ENCODE results near the gene KCNMA1.

Gene KCNMA1

DNA sequence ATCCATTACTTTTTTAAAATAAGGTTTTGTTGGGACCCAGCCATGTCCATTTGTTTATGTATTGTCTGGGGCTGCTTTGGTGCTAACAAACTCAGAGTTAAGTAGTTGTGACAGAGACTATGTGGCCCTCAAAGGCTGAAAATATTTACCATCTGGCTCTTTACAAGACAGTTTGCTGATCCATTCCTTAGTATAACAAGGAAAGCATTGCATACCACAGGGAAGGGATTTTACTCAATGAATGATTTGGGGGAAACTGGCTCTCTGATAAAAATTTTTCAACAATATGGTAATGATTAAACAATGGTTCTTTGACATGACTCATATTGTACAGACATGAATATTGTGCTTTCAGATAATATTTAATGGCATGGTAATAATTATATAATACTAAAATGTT, 738.1 kb downstream of the KCNMA1 start:
- no peak for DNase-seq

DNA sequence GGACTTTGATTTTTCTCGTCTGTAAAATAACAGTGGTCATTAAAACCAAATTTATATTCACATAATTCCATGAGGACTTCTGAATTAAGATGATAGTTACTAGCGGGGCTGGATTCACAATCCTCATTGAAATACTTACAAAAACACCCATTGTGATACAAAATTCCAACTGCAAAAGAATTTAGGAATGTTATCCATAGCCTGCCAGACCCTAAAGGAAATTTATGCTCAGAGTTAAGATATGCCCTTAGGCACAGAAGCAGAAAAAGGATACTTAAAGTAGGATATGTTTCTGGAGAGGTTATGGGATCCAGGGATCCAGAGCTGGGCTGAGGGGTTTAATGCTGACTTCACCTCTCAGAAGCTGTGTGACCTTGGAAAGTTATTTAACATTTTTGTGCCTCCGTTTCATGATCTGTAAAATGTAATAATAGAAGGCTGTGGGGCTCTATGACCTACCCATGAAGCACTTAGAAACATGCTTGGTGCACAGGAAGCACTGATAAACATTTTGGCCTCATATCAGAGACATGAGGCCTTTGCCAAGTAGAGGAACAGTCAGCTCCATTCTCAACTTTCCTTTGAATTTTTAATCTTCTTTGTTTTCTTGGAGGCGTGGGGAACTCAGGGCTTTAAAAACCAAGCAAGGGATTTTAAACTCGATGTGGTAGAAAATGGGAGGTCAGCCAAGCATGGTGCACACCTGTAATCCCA, 744.7 kb downstream of the KCNMA1 start:
- no peak for DNase-seq

DNA sequence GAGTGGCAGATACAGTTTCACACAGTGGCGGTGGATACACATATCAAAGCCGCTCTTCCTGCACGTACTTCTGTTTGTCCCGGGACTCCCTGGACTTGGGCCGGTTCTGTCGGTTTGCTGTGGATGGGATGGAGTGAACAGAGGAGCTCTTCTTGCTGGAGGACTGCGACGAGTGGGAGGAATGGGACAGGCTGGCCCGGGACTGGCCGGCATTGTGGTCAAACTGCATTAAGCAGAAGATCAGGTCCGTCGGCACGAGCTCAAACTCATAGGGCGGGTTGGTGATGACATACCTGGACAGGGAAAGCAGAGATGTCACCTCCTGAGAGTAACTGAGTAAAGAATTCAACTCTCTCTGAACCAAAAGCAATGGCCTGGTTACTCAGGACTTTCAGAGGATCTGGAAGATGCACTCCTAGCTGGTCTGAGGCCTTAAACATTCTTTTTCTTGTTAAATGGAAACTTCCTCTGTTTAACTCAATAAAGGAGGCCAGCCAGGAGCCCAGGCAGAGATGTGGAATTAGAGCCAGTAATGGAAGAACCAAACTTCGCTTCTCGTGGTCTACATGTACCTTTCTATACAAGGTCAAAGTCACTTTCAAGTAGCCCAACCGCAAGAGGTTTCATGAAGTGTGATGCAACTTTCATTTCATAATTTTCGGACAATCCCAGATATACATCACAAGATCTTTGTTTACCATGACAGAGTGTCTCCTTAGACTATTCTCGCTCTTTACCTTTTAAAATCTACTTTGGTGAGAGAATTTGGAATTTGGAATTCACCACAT, 750.2 kb downstream of the KCNMA1 start:
- DNase-seq: no peak

DNA sequence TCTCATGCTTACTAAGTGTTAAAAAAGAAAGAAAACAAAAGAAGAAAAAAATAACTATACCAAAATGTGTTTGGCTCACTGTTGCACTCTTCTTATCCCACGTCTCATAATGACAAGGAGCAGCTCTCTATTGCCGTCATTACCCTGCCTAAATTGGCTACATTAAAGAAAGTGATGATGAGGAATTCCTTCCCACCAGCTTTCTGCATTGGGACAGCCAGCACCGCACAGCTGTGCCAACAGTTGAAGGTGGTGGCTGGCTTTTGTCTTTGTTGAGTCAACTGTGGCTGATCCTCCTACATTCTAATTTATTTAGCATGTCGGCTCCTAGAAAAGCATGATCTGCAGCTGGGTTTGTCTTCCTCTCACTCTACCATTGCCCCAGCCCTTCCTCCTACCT, 751.8 kb downstream of the KCNMA1 start:
- DNase-seq: no peak

DNA sequence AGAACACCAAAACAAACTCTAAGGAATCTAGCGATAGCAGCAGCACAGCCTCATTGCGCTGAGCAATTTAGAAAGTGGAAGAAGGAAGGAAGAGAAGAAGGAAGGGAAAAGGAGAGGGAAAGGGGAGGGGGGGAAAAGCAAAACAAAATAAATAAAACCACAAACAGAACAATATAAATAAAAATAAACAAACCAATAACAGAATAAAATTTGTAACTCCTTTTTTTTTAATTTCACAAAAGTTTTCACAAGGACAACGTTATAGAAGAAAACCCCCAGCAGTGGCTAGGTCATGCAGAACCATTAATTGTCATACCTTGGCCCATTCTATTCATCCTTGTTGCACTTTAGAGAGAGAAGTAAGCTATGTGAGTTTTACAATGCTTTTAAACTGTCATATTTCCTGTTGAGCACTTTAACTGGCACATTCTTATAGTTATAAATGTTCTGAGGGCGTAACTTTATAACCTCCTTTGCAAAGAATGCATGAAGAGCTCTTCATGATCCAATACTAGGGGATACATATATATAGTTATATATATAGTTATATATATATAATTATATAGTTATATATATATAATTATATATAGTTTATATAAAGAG, 752.8 kb downstream of the KCNMA1 start:
- no peak for DNase-seq

DNA sequence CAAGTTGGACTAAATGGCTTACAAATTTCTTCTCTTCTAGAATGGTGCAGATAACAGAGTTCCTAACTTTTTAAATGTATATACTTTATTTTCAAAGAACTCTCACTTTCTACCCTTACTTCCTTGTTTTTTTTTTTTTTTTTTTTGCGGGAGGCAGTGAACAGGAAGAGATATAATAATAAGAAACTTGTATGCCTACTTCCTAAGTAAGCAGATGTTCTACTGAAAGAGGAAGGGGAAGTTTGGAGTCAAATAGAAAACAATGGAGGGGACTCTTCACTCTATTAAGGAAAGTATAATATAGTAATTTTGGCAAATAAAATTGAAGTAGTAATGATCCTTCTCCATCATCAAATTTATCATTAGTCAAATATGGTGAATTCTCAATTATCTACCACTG, 754.0 kb downstream of the KCNMA1 start:
- DNase-seq: no peak

DNA sequence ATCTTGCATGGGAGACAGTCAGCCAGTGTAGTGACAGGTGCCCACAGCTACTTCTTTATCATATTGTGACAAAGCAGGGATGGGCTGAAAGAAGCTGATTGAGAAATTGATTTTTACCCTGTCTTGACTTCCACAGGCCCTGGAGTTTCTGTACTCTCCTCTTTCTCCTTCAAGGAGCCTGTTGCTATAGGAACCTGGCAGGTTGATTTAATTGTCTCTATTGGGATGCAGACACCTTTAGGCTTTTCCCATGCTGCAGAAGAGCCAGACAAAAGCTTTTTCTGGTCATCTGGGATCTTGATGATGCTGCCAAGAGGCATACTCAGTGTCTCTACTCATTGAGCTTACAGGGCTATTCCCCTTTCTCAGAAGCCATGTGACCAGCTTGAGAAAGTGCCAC, 754.8 kb downstream of the KCNMA1 start:
- no peak for DNase-seq

DNA sequence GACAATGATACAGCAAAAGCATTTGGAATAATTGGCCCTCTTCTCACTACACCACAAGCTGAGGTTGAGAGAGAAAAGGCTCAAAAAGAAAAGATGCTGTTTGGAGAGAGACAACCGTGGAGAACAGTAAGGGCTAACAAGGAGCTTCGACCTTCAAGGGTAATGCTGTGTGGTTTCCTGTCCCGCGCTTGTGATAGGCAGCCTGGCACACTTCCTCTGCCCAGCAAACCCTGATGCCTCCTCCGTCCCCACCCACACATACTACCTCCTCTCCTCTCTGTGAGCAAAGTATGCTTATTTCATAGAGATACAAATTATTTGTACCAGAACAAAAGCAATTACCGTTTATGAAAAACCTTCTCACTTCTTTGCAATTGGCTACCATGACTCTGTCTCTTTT, 755.4 kb downstream of the KCNMA1 start:
- DNase-seq: no peak

DNA sequence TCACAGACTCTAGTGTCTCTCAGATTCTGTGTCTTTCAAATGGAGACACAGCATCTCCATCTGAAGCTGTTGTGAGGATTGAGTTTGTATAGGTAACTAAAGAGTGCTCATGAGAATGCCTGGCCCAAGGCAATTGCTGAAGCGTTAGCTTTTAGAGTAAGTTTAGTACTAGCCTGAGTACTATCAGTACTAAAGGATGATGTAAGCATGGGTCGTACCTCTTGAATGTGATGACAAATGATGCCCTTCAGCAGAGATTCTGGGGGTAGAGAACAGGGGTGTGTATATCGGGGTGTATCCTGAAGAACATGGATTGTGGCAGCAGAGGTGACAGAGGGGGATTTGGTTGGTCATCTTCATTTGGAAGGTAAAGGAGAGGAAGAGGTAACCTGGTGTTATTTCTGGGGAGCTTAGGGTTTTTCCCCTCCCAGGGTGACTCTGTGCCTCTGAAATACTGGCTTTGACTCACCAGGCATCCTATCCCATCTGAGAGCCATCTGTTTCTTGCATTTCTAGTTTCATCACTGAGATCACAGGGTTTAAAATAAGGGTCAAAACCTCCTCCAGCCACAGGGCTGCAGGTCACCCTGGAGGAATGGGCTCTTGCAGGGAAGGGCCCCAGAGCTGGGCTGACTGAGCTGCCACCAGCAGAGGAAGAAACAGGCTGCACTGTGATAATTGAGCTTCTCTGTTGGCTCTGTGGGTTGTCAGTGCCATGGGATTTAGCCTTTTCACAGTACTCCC, 756.0 kb downstream of the KCNMA1 start:
- DNase-seq: no peak

DNA sequence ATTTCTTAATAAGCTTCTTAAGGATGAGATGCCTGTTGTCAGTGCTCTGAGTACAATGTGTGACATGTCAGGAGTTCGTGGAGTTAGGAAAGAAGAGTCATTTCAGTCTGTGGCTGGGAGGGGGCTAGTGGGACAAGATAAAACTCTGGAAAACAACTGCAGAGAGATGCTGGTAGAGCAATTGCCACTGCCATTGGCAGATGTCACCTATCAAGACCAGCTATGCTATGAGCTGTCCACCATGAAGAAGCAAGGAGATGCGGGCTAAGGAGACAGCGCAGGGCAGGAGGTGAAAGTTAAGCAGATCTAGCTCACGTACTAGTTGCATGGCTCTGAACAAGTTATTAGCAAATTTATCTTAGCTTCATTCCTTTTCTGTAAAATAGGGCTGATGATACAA, 756.7 kb downstream of the KCNMA1 start:
- no peak for DNase-seq

DNA sequence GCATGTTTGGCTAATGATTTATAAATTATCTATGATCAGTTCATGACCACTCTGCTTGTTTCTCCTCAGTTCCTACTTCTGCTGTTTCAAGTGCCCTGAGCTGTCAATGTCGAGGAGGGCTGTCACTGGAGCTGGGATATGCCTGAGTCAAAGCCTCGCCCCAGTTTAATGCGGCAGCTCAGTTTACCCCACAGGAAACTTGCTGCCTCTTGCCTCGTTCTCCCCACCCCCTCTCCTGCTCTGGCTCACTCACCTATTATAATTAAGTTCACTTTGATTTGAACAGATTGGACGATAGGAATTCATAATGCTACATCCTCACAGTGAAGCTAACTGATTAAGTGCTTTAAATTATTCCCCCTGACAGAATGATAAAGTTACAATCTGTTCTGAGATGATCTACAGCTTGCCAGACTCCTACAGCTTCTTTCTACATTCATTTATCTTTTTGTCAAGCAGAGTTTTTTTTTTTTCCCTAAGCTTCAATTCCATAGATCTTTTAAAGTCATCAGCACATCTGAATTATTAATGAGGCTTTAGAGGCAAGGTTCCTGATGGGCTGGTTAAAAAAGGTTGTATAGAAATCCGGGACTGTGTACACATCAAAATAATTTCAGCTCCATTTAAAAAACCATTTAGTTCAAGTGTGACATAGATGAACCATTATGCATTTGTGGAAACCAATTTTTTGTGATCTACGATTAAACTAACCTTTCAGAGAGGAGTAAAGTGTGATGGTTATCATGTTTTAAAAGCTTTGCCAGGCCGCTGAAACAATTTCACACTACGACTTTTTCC, 758.3 kb downstream of the KCNMA1 start:
- no peak for DNase-seq

DNA sequence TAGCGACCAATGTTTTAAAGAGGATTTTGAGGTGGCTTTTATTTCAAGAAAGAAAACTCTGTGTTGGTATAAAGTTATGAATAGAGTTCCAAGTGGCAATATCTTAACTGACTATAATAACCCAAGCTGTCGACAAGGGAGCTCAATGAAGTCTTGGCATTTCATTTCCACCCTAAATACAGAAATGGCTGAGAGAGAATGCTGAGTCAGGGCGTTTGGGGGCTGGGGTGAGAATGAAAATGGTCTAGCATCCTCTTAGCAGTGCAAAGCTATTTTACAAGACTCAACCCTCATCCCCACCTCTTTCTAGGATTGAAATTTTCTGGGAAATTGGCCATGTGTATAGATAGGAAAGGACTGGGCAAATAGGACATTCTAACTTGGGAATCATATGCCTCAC, 759.1 kb downstream of the KCNMA1 start:
- no peak for DNase-seq

DNA sequence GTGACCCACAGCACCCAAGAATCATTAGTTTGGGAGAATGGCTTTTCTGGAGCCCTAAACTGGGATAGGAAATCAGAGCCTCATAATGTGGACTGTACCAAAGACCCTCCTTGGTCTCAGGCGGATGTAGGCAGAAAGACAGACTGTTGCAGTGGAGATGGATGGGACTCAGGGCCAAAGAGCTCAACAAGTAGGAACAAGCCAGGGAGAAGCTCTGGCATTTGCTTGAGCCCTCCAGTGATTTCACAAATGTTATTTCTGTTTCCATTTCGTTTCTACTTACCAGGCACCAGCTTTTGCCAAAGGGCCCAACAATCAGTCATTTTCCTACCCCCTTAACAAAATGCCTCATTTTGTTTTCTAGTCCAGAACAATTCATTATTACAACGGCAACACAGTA, 762.7 kb downstream of the KCNMA1 start:
- no peak for DNase-seq

DNA sequence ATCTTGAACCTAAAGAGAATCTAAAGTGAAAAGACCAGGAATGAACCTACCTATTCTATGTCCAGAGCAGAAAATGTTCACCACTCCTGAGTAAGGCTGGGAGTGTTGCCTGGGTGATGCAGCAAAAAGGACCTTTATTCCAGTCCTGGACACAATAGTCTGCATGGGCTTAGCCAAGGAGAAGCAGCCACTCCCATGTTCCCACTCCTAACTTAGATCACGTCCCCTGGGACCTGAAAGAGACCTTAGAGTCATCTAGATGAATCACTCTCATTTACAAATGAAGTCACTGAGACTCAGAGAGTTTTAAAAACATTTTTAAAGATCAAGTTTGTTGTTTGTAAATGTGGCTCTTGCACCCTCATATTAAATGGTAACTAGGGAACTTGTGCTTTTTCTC, 763.4 kb downstream of the KCNMA1 start:
- no peak for DNase-seq

DNA sequence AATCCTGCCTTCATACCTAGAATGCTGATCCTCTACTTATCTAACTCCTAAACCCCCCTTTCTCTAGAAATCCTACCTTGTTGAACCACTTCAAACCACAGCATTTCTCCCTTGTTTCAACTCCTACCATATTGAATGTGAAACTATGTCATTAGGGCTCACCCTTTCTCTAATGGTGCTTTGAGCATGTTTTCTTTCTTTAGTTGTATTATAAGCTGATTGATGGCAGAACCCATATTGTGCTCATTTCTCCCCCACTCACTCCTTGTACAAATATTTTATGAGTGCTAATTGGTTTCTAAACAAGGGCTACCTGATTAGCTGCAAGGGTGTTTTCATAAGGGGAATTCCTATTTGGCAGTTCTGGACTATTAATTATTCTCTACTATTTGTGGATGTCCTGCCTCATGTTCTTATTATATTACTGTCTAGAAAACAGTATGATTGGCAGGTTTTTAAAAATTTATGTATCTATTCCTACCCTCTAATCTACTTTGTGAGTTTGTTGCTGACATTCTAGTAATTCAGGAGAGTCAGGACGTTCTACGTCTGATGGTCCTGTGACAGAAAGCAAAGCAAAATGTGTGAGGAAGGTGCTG, 765.8 kb downstream of the KCNMA1 start:
- DNase-seq: no peak

DNA sequence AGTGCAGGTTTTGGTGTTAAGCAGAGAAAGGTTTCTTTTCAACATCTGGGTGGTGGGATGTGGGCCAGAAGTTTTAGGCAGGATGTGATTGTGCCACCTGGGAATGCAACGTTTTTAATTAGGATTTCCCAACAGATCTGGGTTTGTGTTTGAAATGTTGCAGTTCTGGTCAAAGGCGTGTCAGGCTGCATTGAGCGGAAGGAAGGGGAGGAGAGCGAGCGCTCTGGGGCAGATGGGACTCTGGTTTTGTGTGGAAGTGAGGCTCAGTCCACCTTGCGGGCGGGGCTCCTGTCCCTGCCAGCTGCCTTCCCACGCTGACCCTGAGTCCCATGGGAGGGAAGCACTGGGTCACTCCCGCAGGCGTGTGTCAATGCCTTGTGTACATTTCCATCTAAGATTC, 767.7 kb downstream of the KCNMA1 start:
- no peak for DNase-seq

DNA sequence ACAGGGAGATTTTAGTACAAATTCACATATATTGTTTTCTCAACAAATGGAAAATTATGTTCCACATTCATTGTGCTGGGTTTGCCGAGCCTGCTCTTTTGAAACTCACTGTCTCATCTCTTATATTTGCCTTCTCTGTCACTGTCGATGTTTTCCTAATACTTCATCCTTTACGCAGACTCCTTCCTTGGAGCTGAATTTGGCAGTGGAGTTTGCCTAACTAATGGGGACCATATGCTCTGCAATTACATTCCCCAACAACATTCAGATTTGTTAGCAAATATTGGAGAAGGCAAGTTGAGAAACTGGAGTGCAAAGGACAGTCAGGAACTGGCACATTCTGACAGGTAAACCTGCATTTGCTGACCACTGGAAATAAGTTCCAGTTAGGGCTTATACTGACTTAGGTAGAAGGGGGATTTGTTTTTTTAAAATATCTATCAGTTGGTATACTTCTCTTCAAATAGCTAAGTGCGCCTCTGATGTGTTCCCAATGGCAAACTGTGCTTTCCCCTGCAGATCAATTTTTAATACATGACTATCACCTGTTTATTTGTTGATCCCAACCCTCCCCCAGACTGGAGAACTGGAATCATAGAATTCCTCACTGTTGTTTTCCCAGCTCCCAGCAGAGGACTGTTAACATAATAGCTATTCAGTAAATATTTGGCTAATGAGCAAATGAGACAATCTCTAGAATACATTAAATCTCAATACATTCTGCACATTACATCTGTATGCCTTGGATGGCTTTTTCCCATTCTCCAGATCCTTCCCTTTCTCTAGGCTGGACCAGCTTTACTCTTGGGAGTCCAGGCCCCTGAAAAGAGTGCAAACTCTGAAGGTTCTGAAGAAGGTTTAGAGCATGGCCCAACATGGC, 769.3 kb downstream of the KCNMA1 start:
- no peak for DNase-seq

DNA sequence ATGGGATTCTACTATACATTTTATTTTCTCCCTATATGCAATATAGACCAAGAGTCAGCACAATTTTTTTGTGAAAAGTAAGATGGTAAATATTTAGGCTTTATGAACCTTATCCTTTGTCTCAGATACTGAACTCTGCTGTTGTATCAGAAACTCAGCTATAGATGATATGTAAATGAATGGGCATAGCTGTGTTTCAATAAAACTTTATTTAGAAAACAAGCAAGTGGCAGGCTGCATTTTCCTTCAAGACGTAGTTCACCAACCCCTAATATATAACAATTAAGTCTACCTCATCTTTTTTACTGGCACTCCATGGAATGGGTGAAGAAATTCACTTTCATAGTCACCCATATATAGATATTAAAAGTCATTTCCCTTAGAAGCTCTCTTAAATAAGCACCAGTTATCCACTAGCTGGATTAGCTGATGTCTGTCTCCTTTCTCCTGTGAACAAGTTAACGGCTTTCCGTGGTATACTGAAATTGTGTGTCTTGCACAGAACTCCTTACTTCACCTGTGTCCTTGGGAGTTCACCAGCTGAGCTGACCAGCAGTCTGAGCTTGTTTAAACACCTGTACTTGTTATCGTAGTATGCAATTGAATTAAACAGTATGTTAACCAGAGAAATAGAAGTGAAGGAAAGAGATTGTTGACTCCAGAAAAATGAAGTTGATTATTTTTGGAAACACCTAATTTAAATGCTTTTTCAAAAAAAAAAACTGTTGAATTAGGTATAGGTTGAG, 770.6 kb downstream of the KCNMA1 start:
- DNase-seq: no peak

DNA sequence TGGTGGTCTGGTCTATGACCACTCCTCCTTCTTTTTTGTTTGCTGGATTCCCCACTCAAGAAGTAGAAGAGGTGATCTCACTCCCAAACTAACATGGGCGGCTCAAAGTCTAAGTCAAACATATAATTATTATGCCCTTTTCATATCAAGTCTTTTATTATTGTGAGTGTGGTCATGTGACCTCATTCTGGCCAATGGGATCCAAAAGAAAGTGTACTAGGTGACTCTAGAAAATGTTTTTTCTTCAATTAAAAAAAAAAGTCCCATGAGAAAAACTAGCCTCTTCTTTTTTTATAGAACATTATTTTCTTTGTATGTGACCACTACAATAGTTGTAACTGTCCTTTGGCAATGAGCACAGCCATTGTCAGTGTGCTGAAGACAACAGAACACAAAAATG, 772.7 kb downstream of the KCNMA1 start:
- DNase-seq: no peak

DNA sequence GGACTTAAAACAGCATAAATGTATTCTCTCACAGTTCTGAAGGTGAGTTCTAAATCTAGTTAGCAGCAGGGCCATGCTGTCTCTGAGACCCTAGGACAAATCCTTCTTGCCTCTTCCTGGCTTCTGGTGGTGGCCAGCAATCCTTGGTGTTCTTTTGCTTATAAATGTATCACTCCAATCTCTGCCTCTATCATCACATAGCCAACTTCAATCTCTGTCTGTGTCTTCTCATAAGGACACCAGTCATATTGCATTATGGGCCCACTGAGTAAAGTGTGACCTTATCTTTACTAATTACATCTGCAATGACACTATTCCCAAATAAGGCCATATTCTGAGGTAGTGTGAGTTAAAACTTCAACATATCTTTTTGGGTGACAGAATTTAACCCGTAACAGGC, 778.9 kb downstream of the KCNMA1 start:
- DNase-seq: no peak

DNA sequence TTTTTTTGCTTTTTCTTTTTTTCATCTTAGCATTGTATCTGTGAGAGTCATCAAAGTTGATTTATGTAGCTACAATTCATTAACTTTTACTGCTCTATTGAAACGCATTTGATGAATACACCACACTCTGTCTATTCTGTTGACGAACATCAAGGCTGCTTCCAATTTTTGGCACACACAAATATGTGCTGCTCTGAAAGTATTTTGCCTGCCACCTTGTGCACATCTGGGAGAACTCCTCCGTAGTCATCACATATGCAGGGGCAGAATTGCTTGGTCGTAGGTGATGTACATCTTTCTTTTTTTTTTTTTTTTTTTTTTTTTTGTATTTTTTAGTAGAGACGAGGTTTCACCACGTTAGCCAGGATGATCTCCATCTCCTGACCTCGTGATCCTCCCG, 796.8 kb downstream of the KCNMA1 start:
- DNase-seq: no peak

Measured in NCI-H526 treated with DMSO at 0.1 percent for 48 hours (cell line).